ENCODE measurements around the gene ID4.

DNA sequence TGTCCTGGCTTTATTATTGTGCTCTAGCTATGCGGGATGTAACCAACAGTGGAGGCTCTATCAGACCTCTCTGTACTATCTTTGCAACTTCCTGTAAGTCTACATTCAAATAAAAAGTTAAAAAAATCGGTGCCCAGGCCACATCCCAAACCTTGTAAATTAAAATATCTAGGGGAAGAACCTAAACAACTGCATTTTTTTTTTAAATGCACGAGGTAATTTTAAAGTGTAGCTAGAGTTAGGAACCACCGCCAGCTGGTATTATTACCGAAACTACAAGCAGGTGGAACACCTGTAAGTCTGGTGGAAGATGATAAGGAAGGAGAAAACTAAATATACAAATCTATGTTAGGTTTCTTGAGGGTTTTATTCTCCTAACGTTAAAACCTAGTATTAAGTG is 34.5 kb upstream of the ID4 start:
- no peak for TF ChIP-seq POLR2AphosphoS5 (IDR thresholded peaks at IDR 0.05; ENCODE audit: low read depth, low read length)
- no peak for TF ChIP-seq TAF1 (IDR thresholded peaks at IDR 0.05; ENCODE audit: borderline replicate concordance, low read depth, low read length)
